Esophagus muscularis mucosa (tissue), 4 donors: ENCODE results near the gene TMTC4.

Experiments used
- EP300 ChIP-seq: sonication (generic); formaldehyde crosslinking; IDR thresholded peaks from one replicate; pipeline ENCODE4 v1.6.1; 2017; ENCODE audit warnings: antibody characterized with exemption
- POLR2A ChIP-seq: fragments of 450-650 bp; IDR thresholded peaks from one replicate; pipeline ENCODE4 v1.6.1; 2017; ENCODE audit warnings: antibody characterized with exemption, moderate library complexity, mild to moderate bottlenecking, low read depth
- POLR2AphosphoS5 ChIP-seq, 2 donors: sonication (generic); formaldehyde crosslinking; IDR thresholded peaks; one replicate each; pipeline ENCODE4 v1.6.1; 2017; ENCODE audit warnings: antibody characterized with exemption in 2 of 2
- TF ChIP-seq, protein P1 (sequence below), 3 experiments: fragments of 200-600 bp in 2 of 3; fragments of 450-650 bp in 1 of 3; sonication (generic) in 2 of 3; IDR thresholded peaks; one replicate each; pipeline ENCODE4 v1.5.1; 2017 to 2019; ENCODE audit warnings: antibody characterized with exemption in 3 of 3, mild to moderate bottlenecking in 2 of 3, moderate library complexity in 1 of 3

DNA sequence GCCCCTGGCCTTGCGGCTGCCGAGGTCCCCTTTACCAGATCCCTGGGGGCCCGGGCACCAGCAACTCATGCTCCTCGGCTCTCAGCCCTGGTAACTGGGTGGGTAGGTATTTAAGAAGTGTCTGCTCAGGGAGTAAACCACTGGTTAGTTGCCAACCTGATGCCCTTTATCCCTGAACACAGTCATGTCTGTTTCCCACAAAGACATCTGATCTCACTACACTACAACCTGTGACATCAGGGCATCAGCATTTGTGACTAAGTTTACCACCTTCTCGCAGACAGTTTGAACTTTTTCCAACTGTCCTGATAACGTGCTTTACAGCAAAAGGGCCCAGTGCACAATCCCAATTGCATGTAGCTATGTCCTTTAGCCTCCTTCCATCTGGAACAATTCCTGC lies 108.1 kb downstream of the TMTC4 start:
- TF ChIP-seq, protein P1, sequence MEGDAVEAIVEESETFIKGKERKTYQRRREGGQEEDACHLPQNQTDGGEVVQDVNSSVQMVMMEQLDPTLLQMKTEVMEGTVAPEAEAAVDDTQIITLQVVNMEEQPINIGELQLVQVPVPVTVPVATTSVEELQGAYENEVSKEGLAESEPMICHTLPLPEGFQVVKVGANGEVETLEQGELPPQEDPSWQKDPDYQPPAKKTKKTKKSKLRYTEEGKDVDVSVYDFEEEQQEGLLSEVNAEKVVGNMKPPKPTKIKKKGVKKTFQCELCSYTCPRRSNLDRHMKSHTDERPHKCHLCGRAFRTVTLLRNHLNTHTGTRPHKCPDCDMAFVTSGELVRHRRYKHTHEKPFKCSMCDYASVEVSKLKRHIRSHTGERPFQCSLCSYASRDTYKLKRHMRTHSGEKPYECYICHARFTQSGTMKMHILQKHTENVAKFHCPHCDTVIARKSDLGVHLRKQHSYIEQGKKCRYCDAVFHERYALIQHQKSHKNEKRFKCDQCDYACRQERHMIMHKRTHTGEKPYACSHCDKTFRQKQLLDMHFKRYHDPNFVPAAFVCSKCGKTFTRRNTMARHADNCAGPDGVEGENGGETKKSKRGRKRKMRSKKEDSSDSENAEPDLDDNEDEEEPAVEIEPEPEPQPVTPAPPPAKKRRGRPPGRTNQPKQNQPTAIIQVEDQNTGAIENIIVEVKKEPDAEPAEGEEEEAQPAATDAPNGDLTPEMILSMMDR (IDR thresholded peaks at IDR 0.05): no peak
- TF ChIP-seq POLR2AphosphoS5 (IDR thresholded peaks at IDR 0.05): no peak
- TF ChIP-seq POLR2A: no peak
- TF ChIP-seq EP300: no peak
